H9 (cell line): ENCODE data around the gene UBE2N. TPM values are rescaled to one million over a fixed set of nuclear protein-coding genes. Genes with fewer than 3 reads are reported as not detected.

Experiments
- DNase-seq: peaks from one replicate; pipeline ENCODE4 v3.0.0-alpha.2; 2017
- H2AFZ ChIP-seq: one replicate; pipeline ENCODE4 v1.6.1; 2013; ENCODE audit warnings: mild to moderate bottlenecking, low read length, control low read depth, moderate library complexity
- H2AK5ac ChIP-seq: 2 replicates; pipeline ENCODE4 v1.6.1; 2013; ENCODE audit warnings: low read length, control low read depth, mixed read lengths; ENCODE audit not compliant: insufficient read length
- H2BK120ac ChIP-seq: one replicate; pipeline ENCODE4 v1.6.1; 2013; ENCODE audit warnings: low read depth, mild to moderate bottlenecking, low read length, control low read depth, inconsistent platforms; ENCODE audit not compliant: poor library complexity, severe bottlenecking
- H2BK12ac ChIP-seq: 2 replicates; pipeline ENCODE4 v1.6.1; 2013; ENCODE audit warnings: low read length, control low read depth, mixed read lengths, low read depth; ENCODE audit not compliant: insufficient read length
- H2BK15ac ChIP-seq: 2 replicates; pipeline ENCODE4 v1.6.1; 2013; ENCODE audit warnings: low read depth, low read length, control low read depth
- H2BK20ac ChIP-seq: one replicate; pipeline ENCODE4 v1.6.1; 2013; ENCODE audit warnings: low read depth, mild to moderate bottlenecking, low read length, control low read depth, inconsistent platforms; ENCODE audit not compliant: poor library complexity, severe bottlenecking
- H2BK5ac ChIP-seq: 2 replicates; pipeline ENCODE4 v1.6.1; 2013; ENCODE audit warnings: low read length, control low read depth, mixed read lengths; ENCODE audit not compliant: insufficient read length
- H3K14ac ChIP-seq: 2 replicates; pipeline ENCODE4 v1.6.1; 2013; ENCODE audit warnings: low read length, control low read depth; ENCODE audit not compliant: insufficient read depth
- H3K18ac ChIP-seq: 2 replicates; pipeline ENCODE4 v1.6.1; 2013; ENCODE audit warnings: low read depth, mild to moderate bottlenecking, mixed read lengths, low read length, control low read depth; ENCODE audit not compliant: insufficient read length
- H3K23ac ChIP-seq: 2 replicates; pipeline ENCODE4 v1.6.1; 2013; ENCODE audit warnings: low read length, control low read depth, mixed read lengths, low read depth; ENCODE audit not compliant: insufficient read length
- H3K23me2 ChIP-seq: 2 replicates; pipeline ENCODE4 v1.6.1; 2013; ENCODE audit warnings: low read depth, mild to moderate bottlenecking, mixed read lengths, low read length, control low read depth; ENCODE audit not compliant: insufficient read length, poor library complexity, severe bottlenecking
- H3K27ac ChIP-seq: 2 replicates; pipeline ENCODE4 v1.5.1; 2013; ENCODE audit warnings: low read length, control low read depth, mixed read lengths, low read depth; ENCODE audit not compliant: insufficient read length
- H3K27me3 ChIP-seq: 2 replicates; pipeline ENCODE4 v1.6.1; 2013; ENCODE audit warnings: low read length, control low read depth, inconsistent platforms; ENCODE audit not compliant: insufficient read depth
- H3K4ac ChIP-seq: 2 replicates; pipeline ENCODE4 v1.6.1; 2013; ENCODE audit warnings: low read depth, mild to moderate bottlenecking, control low read depth, inconsistent platforms, low read length, moderate library complexity
- H3K4me1 ChIP-seq: 2 replicates; pipeline ENCODE4 v1.6.1; 2013; ENCODE audit warnings: low read length, control low read depth, inconsistent platforms; ENCODE audit not compliant: insufficient read depth
- H3K4me2 ChIP-seq: 2 replicates; pipeline ENCODE4 v1.6.1; 2013; ENCODE audit warnings: low read length, control low read depth, mixed read lengths; ENCODE audit not compliant: insufficient read length, insufficient read depth
- H3K56ac ChIP-seq: 2 replicates; pipeline ENCODE4 v1.6.1; 2013; ENCODE audit warnings: low read depth, mild to moderate bottlenecking, mixed read lengths, low read length, control low read depth; ENCODE audit not compliant: insufficient read length
- H3K79me1 ChIP-seq: 2 replicates; pipeline ENCODE4 v1.6.1; 2013; ENCODE audit warnings: low read depth, mild to moderate bottlenecking, moderate library complexity, low read length, control low read depth, inconsistent platforms; ENCODE audit not compliant: insufficient read depth, poor library complexity, severe bottlenecking
- H3K79me2 ChIP-seq: 2 replicates; pipeline ENCODE4 v1.6.1; 2013; ENCODE audit warnings: low read length, control low read depth, inconsistent platforms; ENCODE audit not compliant: insufficient read depth
- H3K9ac ChIP-seq: 2 replicates; pipeline ENCODE4 v1.6.1; 2013; ENCODE audit warnings: low read length, control low read depth, mixed read lengths; ENCODE audit not compliant: insufficient read length; ENCODE audit errors: extremely low read depth
- H3K9me3 ChIP-seq: one replicate; pipeline ENCODE4 v1.6.1; 2013; ENCODE audit warnings: low read depth, low read length, inconsistent platforms; ENCODE audit not compliant: control insufficient read depth
- H3T11ph ChIP-seq: one replicate; pipeline ENCODE4 v1.6.1; 2013; ENCODE audit warnings: mild to moderate bottlenecking, low read length, control low read depth, inconsistent platforms
- H4K20me1 ChIP-seq: one replicate; pipeline ENCODE4 v1.6.1; 2013; ENCODE audit not compliant: control insufficient read depth, insufficient read length, insufficient read depth
- H4K5ac ChIP-seq: 2 replicates; pipeline ENCODE4 v1.6.1; 2013; ENCODE audit warnings: low read depth, mild to moderate bottlenecking, mixed read lengths, low read length, control low read depth; ENCODE audit not compliant: insufficient read length
- H4K8ac ChIP-seq: replicated peaks from 2 replicates; pipeline ENCODE4 v1.6.1; 2013; ENCODE audit warnings: low read length, control low read depth, mixed read lengths, low read depth; ENCODE audit not compliant: insufficient read length
- H4K91ac ChIP-seq: 2 replicates; pipeline ENCODE4 v1.6.1; 2013; ENCODE audit warnings: low read depth, mild to moderate bottlenecking, moderate library complexity, mixed read lengths, low read length, control low read depth; ENCODE audit not compliant: insufficient read length
- H3K27ac Mint-ChIP-seq, 3 experiments: 2 replicates in 2 of 3; 3 replicates in 1 of 3; pipeline ENCODE4 v1.8.0; 2020 to 2021; ENCODE audit warnings: mixed read lengths in 3 of 3, mild to moderate bottlenecking in 1 of 3, moderate library complexity in 1 of 3
- H3K27me3 Mint-ChIP-seq: 2 replicates; pipeline ENCODE4 v1.8.0; 2021; ENCODE audit warnings: low read depth, mild to moderate bottlenecking, moderate library complexity, mixed read lengths
- H3K36me3 Mint-ChIP-seq, 3 experiments: 2 replicates in 2 of 3; 3 replicates in 1 of 3; pipeline ENCODE4 v1.8.0; 2020 to 2021; ENCODE audit warnings: low read depth in 3 of 3, mixed read lengths in 3 of 3; ENCODE audit not compliant: insufficient read depth in 1 of 3
- H3K4me1 Mint-ChIP-seq, 2 experiments: 2 replicates each; pipeline ENCODE4 v1.8.0; 2020; ENCODE audit warnings: mixed read lengths in 2 of 2
- H3K4me3 Mint-ChIP-seq, 2 experiments: 2 replicates in 1 of 2; 3 replicates in 1 of 2; pipeline ENCODE4 v1.8.0; 2020 to 2021; ENCODE audit warnings: mild to moderate bottlenecking in 2 of 2, mixed read lengths in 2 of 2, moderate library complexity in 1 of 2
- H3K9me3 Mint-ChIP-seq, 2 experiments: 2 replicates in 1 of 2; 3 replicates in 1 of 2; pipeline ENCODE4 v1.8.0; 2020; ENCODE audit warnings: mild to moderate bottlenecking in 2 of 2, mixed read lengths in 2 of 2, moderate library complexity in 1 of 2
- WGBS: extraction: QIAGEN DNeasy Blood & Tissue Kit; methylation state at CpG from one replicate; pipeline ENCODE4 v1.1.7; 2013; ENCODE audit warnings: missing lambda C conversion rate, low lambda C conversion rate, mixed read lengths; ENCODE audit not compliant: insufficient read length; ENCODE audit errors: extremely low coverage; 5-methylcytosine and 5-hydroxymethylcytosine counted together
- total RNA-seq: library from RNA; stranded (reverse); gene quantifications from 2 replicates; pipeline ENCODE4 v1.2.1, GENCODE V29; 2021
- TF ChIP-seq, protein P1 (sequence below): fragments of 200-600 bp; sonication (generic); conservative IDR thresholded peaks from 3 replicates; pipeline ENCODE4 v1.8.0; 2021; ENCODE audit warnings: antibody characterized with exemption, mild to moderate bottlenecking

The UBE2N gene
- total RNA-seq, 1 experiment from 2014 or later = 192 TPM

DNA sequence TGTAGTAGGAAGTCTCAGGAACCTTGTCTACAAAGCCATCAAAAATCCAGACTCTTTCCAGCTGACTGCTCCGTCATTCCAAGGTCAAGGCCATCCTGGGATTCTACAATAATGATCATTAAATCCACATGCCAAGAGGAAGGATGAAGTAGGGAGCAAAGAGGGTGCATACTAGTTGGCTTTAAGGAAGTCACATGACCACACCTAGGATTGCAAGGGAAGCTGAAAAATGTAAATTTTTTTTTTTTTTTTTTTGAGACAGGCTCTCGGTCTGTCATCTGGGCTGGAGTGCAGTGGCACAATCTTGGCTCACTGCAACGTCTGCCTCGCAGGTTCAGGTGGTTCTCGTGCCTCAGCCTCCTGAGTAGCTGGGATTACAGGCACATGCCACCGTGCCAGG is 18.3 kb upstream of the UBE2N start:
- no peaks in the 10 kb centered on the region for H3K9me3 ChIP-seq
- no peaks in the 10 kb centered on the region for H3K27me3 ChIP-seq
- TF ChIP-seq, protein P1, sequence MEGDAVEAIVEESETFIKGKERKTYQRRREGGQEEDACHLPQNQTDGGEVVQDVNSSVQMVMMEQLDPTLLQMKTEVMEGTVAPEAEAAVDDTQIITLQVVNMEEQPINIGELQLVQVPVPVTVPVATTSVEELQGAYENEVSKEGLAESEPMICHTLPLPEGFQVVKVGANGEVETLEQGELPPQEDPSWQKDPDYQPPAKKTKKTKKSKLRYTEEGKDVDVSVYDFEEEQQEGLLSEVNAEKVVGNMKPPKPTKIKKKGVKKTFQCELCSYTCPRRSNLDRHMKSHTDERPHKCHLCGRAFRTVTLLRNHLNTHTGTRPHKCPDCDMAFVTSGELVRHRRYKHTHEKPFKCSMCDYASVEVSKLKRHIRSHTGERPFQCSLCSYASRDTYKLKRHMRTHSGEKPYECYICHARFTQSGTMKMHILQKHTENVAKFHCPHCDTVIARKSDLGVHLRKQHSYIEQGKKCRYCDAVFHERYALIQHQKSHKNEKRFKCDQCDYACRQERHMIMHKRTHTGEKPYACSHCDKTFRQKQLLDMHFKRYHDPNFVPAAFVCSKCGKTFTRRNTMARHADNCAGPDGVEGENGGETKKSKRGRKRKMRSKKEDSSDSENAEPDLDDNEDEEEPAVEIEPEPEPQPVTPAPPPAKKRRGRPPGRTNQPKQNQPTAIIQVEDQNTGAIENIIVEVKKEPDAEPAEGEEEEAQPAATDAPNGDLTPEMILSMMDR = no peak
- no peak overlapping the region for H4K5ac ChIP-seq
- H3K79me2 ChIP-seq = no peaks in the 10 kb centered on the region
- no peak overlapping the region for H3K27ac ChIP-seq
- no peak overlapping the region for H2BK15ac ChIP-seq
- H3T11ph ChIP-seq = no peak overlapping the region
- no peak overlapping the region for H4K91ac ChIP-seq
- H3K23ac ChIP-seq = no peak overlapping the region
- no peak overlapping the region for H3K14ac ChIP-seq
- no peaks in the 10 kb centered on the region for H3K4me1 ChIP-seq
- no peak overlapping the region for H3K4me2 ChIP-seq
- WGBS = no CpG with 5 or more reads among the region's 6 CpGs
- H2BK12ac ChIP-seq = no peak overlapping the region
- H3K79me1 ChIP-seq = no peaks in the 10 kb centered on the region
- Mint-ChIP-seq H3K27me3 (no peaks in the 10 kb centered on the region; the same call in 1 of the 2 replicates), H3K4me1 (no peaks in the 10 kb centered on the region; a peak in 1 of 4 replicates), H3K4me3 (no peak overlapping the region), H3K27ac (no peak overlapping the region), H3K36me3 (no peaks in the 10 kb centered on the region), H3K9me3 (no peaks in the 10 kb centered on the region)
- H2BK5ac ChIP-seq = no peak overlapping the region
- DNase-seq = no peak
- H2BK20ac ChIP-seq = no peak overlapping the region
- H2AFZ ChIP-seq = no peak overlapping the region
- H2BK120ac ChIP-seq = no peak overlapping the region
- H4K20me1 ChIP-seq = no peaks in the 10 kb centered on the region
- no peak overlapping the region for H2AK5ac ChIP-seq
- H3K18ac ChIP-seq = no peak overlapping the region
- no peaks in the 10 kb centered on the region for H3K23me2 ChIP-seq
- no peak overlapping the region for H4K8ac ChIP-seq
- H3K4ac ChIP-seq = no peak overlapping the region
- no peak overlapping the region for H3K9ac ChIP-seq
- H3K56ac ChIP-seq = no peak overlapping the region
